Measurements from ENCODE around the gene ALG9. TPM values are rescaled to one million over a fixed set of nuclear protein-coding genes. Genes with fewer than 3 reads are reported as not detected.

The ALG9 gene
- total RNA-seq, 4 donors from 2014 or later, result 18.4 to 24.1 (median 22.1) TPM

GRCh38 chr11:111815489-111815888, 55.9 kb downstream of the ALG9 start:
- no peak for TF ChIP-seq EP300 (IDR thresholded peaks at IDR 0.05)
- TF ChIP-seq CTCF (IDR thresholded peaks at IDR 0.05), result no peak
- TF ChIP-seq POLR2AphosphoS5 (IDR thresholded peaks at IDR 0.05), result no peak
- no peak for TF ChIP-seq POLR2A (IDR thresholded peaks at IDR 0.05; ENCODE audit: low read depth)
- peaks cover 23 to 41% (median 34%) of the 10 kb centered on the region in 4 donors for H3K4me1 ChIP-seq
- H3K36me3 ChIP-seq, result no peaks in the 10 kb centered on the region
- no peak for DNase-seq (ENCODE audit: extremely low spot score)
- WGBS, result 93% methylated on average over 1 of the region's 1 CpG
- intact Hi-C loops (cut with DNase I), result no loop called here
- H3K27me3 ChIP-seq, result no peaks in the 10 kb centered on the region
- no peaks in the 10 kb centered on the region for H3K9me3 ChIP-seq
- H3K4me3 ChIP-seq, result no peak overlapping the region
- peak overlapping the region; percentile 38 to 74 (median 65) for H3K27ac ChIP-seq (replicated peaks in 1 of 4)

- TF ChIP-seq EP300 (IDR thresholded peaks at IDR 0.05) (no peak), POLR2AphosphoS5 (IDR thresholded peaks at IDR 0.05) (peak in 1 of 2 donors; percentile 18)
- peaks cover 0 to 2% (median under 1%) of the 10 kb centered on the region in 4 donors for H3K36me3 ChIP-seq
- peaks cover 16 to 34% (median 27%) of the 10 kb centered on the region in 4 donors for H3K4me1 ChIP-seq
- H3K9me3 ChIP-seq, result no peaks in the 10 kb centered on the region
- H3K27ac ChIP-seq (replicated peaks in 1 of 4), result peak overlapping the region; percentile 38 to 74 (median 65)
- H3K27me3 ChIP-seq, result no peaks in the 10 kb centered on the region
- DNase-seq (ENCODE audit: extremely low spot score), result no peak
- no peak overlapping the region for H3K4me3 ChIP-seq
- intact Hi-C loops (cut with DNase I), result no loop called here
- WGBS, result 74% methylated on average over 8 of the region's 8 CpGs
Observed at GRCh38 chr11:111814557-111815320, 56.6 kb downstream of the ALG9 start.

GRCh38 chr11:111814106-111814505, 57.3 kb downstream of the ALG9 start:
- H3K27me3 ChIP-seq, result no peaks in the 10 kb centered on the region
- H3K27ac ChIP-seq (replicated peaks in 1 of 4), result peak overlapping the region; percentile 11 to 74 (median 65)
- H3K4me3 ChIP-seq, result no peak overlapping the region
- no peaks in the 10 kb centered on the region for H3K9me3 ChIP-seq
- TF ChIP-seq CTCF (IDR thresholded peaks at IDR 0.05) (no peak), POLR2A (IDR thresholded peaks at IDR 0.05; ENCODE audit: low read depth) (no peak), EP300 (IDR thresholded peaks at IDR 0.05) (no peak), POLR2AphosphoS5 (IDR thresholded peaks at IDR 0.05) (no peak)
- DNase-seq (ENCODE audit: extremely low spot score), result no peak
- H3K4me1 ChIP-seq, result peaks cover 10 to 28% (median 20%) of the 10 kb centered on the region in 4 donors
- intact Hi-C loops (cut with DNase I), result no loop called here
- WGBS, result 91% methylated on average over 1 of the region's 1 CpG
- H3K36me3 ChIP-seq, result peaks cover 0 to 8% (median 6%) of the 10 kb centered on the region in 4 donors

GRCh38 chr11:111812211-111812610, 59.2 kb downstream of the ALG9 start:
- WGBS, result 98% methylated on average over 2 of the region's 2 CpGs
- no peak overlapping the region for H3K27ac ChIP-seq (replicated peaks in 1 of 4)
- peaks cover 0 to 20% (median 15%) of the 10 kb centered on the region in 4 donors for H3K4me1 ChIP-seq
- H3K9me3 ChIP-seq, result no peaks in the 10 kb centered on the region
- no peaks in the 10 kb centered on the region for H3K27me3 ChIP-seq
- H3K36me3 ChIP-seq, result peaks cover 0 to 27% (median 23%) of the 10 kb centered on the region in 4 donors
- no peak for DNase-seq (ENCODE audit: extremely low spot score)
- TF ChIP-seq POLR2AphosphoS5 (IDR thresholded peaks at IDR 0.05), result no peak
- no peak for TF ChIP-seq CTCF (IDR thresholded peaks at IDR 0.05)
- no peak for TF ChIP-seq POLR2A (IDR thresholded peaks at IDR 0.05; ENCODE audit: low read depth)
- no peak for TF ChIP-seq EP300 (IDR thresholded peaks at IDR 0.05)
- H3K4me3 ChIP-seq, result no peak overlapping the region
- intact Hi-C loops (cut with DNase I), result no loop called here

- Histone ChIP-seq H3K4me3 (no peak overlapping the region), H3K9me3 (no peaks in the 10 kb centered on the region), H3K36me3 (peaks cover 0 to 33% (median 25%) of the 10 kb centered on the region in 4 donors), H3K27ac (replicated peaks in 1 of 4) (no peak overlapping the region), H3K4me1 (peaks cover 0 to 20% (median 15%) of the 10 kb centered on the region in 4 donors), H3K27me3 (no peaks in the 10 kb centered on the region)
- TF ChIP-seq POLR2A (IDR thresholded peaks at IDR 0.05; ENCODE audit: low read depth) (no peak), POLR2AphosphoS5 (IDR thresholded peaks at IDR 0.05) (no peak), CTCF (IDR thresholded peaks at IDR 0.05) (no peak), EP300 (IDR thresholded peaks at IDR 0.05) (no peak)
- DNase-seq (ENCODE audit: extremely low spot score), result no peak
- 95% methylated on average over 2 of the region's 2 CpGs for WGBS
- intact Hi-C loops (cut with DNase I), result no loop called here
Observed at GRCh38 chr11:111811445-111811844, 59.9 kb downstream of the ALG9 start.

Data from esophagus muscularis mucosa (tissue), 4 donors.